GM12878 (cell line): ENCODE results near the gene HS3ST2. TPM values are rescaled to one million over a fixed set of nuclear protein-coding genes. Genes with fewer than 3 reads are reported as not detected.

Source experiments
- ATAC-seq: fragments of 200-7000 bp; cut with Tn5 transposase; 3 replicates; pipeline ENCODE4 v1.9.1; 2020; ENCODE audit warnings: mild to moderate bottlenecking, moderate library complexity
- BruUV-seq: library from RNA; stranded (reverse); fragments of 400-500 nt; replicated peaks from 2 replicates; lab custom pipeline; 2021; lab: Mats Ljungman, UMichigan
- CTCF ChIA-PET: fragments of 300-600 bp; sonication (Branson Sonifier 250); formaldehyde crosslinking; extraction: SDS; loops from one replicate; lab custom pipeline; 2021; ENCODE audit warnings: inconsistent platforms; lab: Yijun Ruan, JAX
- POLR2A ChIA-PET: fragments of 350-600 bp; formaldehyde crosslinking; extraction: SDS; loops from one replicate; lab custom pipeline; 2021; ENCODE audit warnings: inconsistent platforms; lab: Charles Lee
- RAD21 ChIA-PET: fragments of 300-600 bp; sonication (Branson Sonifier 250); formaldehyde crosslinking; loops from one replicate; lab custom pipeline; 2023; ENCODE audit warnings: antibody characterized with exemption; ENCODE audit not compliant: unreplicated experiment; lab: Charles Lee
- SMC1A ChIA-PET: fragments of 300-600 bp; sonication (Branson Sonifier 250); formaldehyde crosslinking; loops from one replicate; lab custom pipeline; 2023; ENCODE audit not compliant: unreplicated experiment, uncharacterized antibody; lab: Charles Lee
- DNase-seq: peaks from one replicate; pipeline ENCODE4 v3.0.0-alpha.2; 2011; ENCODE audit warnings: low read depth, low spot score
- FAIRE-seq: peaks from 3 replicates; lab custom pipeline; 2011; peaks lifted over from hg19 to GRCh38; lab: Jason Lieb, UNC
- H2AFZ ChIP-seq: 2 replicates; pipeline ENCODE4 v1.6.0; 2011; ENCODE audit warnings: low read depth, low read length, control low read depth; ENCODE audit not compliant: control insufficient read depth
- H3K27ac ChIP-seq: 2 replicates; pipeline ENCODE4 v1.5.1; 2011; ENCODE audit warnings: control low read depth; ENCODE audit not compliant: control insufficient read depth, insufficient read depth
- H3K27me3 ChIP-seq, 2 experiments: replicated peaks in 1 of 2; 2 replicates each; pipeline versions ENCODE4 v1.6.0 to v1.6.1; 2011; ENCODE audit warnings: low read length in 1 of 2; ENCODE audit not compliant: control insufficient read depth in 2 of 2, insufficient read depth in 2 of 2
- H3K36me3 ChIP-seq, 2 experiments: 2 replicates each; pipeline ENCODE4 v1.5.1; 2011; ENCODE audit warnings: low read length in 1 of 2; ENCODE audit not compliant: control insufficient read depth in 2 of 2, insufficient read depth in 2 of 2
- H3K4me1 ChIP-seq: 2 replicates; pipeline ENCODE4 v1.6.1; 2011; ENCODE audit warnings: mild to moderate bottlenecking, low read length, moderate library complexity, mixed read lengths; ENCODE audit not compliant: control insufficient read depth, insufficient read depth
- H3K4me2 ChIP-seq: 2 replicates; pipeline ENCODE4 v1.6.0; 2011; ENCODE audit warnings: control low read depth; ENCODE audit not compliant: control insufficient read depth, insufficient read depth
- H3K4me3 ChIP-seq: fragments of 200-600 bp; sonication (generic); 2 replicates; pipeline ENCODE4 v1.5.1; 2016
- H3K79me2 ChIP-seq: 2 replicates; pipeline ENCODE4 v1.6.0; 2011; ENCODE audit warnings: low read length; ENCODE audit not compliant: control insufficient read depth, insufficient read depth
- H3K9ac ChIP-seq: 2 replicates; pipeline ENCODE4 v1.8.0; 2011; ENCODE audit warnings: low read length, control low read depth, mixed read lengths; ENCODE audit not compliant: control insufficient read depth, insufficient read depth
- H3K9me3 ChIP-seq: replicated peaks from 3 replicates; pipeline ENCODE4 v1.5.1; 2011; ENCODE audit warnings: mild to moderate bottlenecking, low read length; ENCODE audit not compliant: control insufficient read depth, insufficient read depth
- H4K20me1 ChIP-seq: 2 replicates; pipeline ENCODE4 v1.6.0; 2011; ENCODE audit not compliant: control insufficient read depth, insufficient read depth
- KDM1A ChIP-seq: fragments of 200-600 bp; sonication (generic); IDR thresholded peaks from 2 replicates; pipeline ENCODE4 v1.6.1; 2016; ENCODE audit warnings: borderline replicate concordance
- MTA2 ChIP-seq: fragments of 450-650 bp; IDR thresholded peaks from 2 replicates; pipeline ENCODE4 v1.6.1; 2016; ENCODE audit warnings: low read depth, mild to moderate bottlenecking, moderate library complexity
- MYB ChIP-seq: fragments of 150-350 bp; IDR thresholded peaks from 2 replicates; pipeline ENCODE4 v1.6.1; 2014; ENCODE audit warnings: mild to moderate bottlenecking, low read depth, low read length, borderline replicate concordance
- NFYB ChIP-seq: IDR thresholded peaks from 2 replicates; pipeline ENCODE4 v1.6.1; 2011; ENCODE audit warnings: low read depth, mild to moderate bottlenecking, low read length, improper control_type of control experiment, moderate library complexity; ENCODE audit not compliant: insufficient read depth
- WGBS: methylation state at CpG from one replicate; pipeline ENCODE4 v1.1.6; 2016; ENCODE audit warnings: low lambda C conversion rate; ENCODE audit not compliant: insufficient replicate concordance, insufficient coverage; ENCODE audit errors: missing lambda C conversion rate; 5-methylcytosine and 5-hydroxymethylcytosine counted together
- in situ Hi-C: fragments of 300-500 bp; cut with MboI; formaldehyde crosslinking; loops from 9 replicates; pipeline ENCODE4 v1.14.3; 2018; ENCODE audit warnings: mixed read lengths
- intact Hi-C: fragments of 100-400 bp; cut with micrococcal nuclease; formaldehyde crosslinking; loops from one replicate; pipeline ENCODE4 v1.14.2; 2022; ENCODE audit not compliant: unreplicated experiment
- polyA plus RNA-seq, 11 experiments: library from polyadenylated mRNA; depleted of rRNA in 4 of 11; unstranded in 6 of 11; stranded (reverse) in 5 of 11; fragments of >200 nt; fragmentation: Nextera tagmentation in 4 of 11; fragmentation: Illumina TruSeq in 1 of 11; extraction: Ambion mirVana in 4 of 11; extraction: Trizol in 1 of 11; gene quantifications; 1 replicate in 1 of 11; 2 replicates in 10 of 11; pipeline versions ENCODE4 v1.2.1 to v1.2.3, GENCODE V29; 2011 to 2016; ENCODE audit warnings: inconsistent platforms in 2 of 11, missing spikeins in 2 of 11, low read depth in 1 of 11
- total RNA-seq, 4 experiments: library from RNA; depleted of rRNA in 3 of 4; stranded (reverse); fragments of >200 nt in 3 of 4; fragmentation: Illumina TruSeq in 1 of 4; extraction: Trizol in 1 of 4; gene quantifications; 2 replicates each; pipeline versions ENCODE4 v1.2.1 to v1.2.3, GENCODE V29; 2013 to 2021
- TF ChIP-seq, protein P1 (sequence below): fragments of 450-650 bp; IDR thresholded peaks from 2 replicates; pipeline ENCODE4 v1.6.1; 2018; ENCODE audit warnings: borderline replicate concordance, mild to moderate bottlenecking; ENCODE audit not compliant: partially characterized antibody
- TF ChIP-seq, protein P2 (sequence below): IDR thresholded peaks from 2 replicates; pipeline ENCODE4 v1.6.1; 2012; ENCODE audit warnings: low read length, inconsistent platforms

Gene HS3ST2
- total and polyA plus RNA-seq, 10 of the 15 experiments (the other 5 are each of a cell fraction or from before 2014, with no cell fraction given) = not detected

DNA sequence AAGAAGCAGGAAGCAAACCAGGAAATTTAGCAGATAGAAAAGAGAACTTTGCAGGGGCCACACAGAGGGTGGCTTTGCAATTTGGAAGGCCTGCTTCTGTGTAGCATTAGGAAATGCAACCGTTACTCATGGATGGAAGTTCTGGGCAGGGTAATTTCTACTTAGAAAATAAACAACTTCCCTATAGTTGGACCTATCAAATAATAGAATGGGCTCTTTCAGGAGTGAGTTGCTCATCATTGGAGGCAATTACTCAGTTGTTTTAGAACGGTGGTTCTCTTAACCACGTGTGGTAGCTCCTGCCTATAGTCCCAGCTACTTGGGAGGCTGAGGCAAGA, 25.8 kb upstream of the HS3ST2 start:
- H3K36me3 ChIP-seq = no peaks in the 10 kb centered on the region
- no peak overlapping the region for H3K27ac ChIP-seq
- intact Hi-C loops = no loop called here
- no peak overlapping the region for H3K4me2 ChIP-seq
- ChIA-PET CTCF (no interaction called here), SMC1A (interaction anchor here (0.7 to 1.3 kb wide), 3 partner anchors 12 to 145 kb away, joined by 3 to 4 read pairs (median 4); no protein-coding TSS in a partner anchor), RAD21 (no interaction called here), POLR2A (no interaction called here)
- no peak overlapping the region for H3K4me3 ChIP-seq
- no peaks in the 10 kb centered on the region for H4K20me1 ChIP-seq
- no TSS peak for BruUV-seq
- DNase-seq (no peak), FAIRE-seq (no peak), ATAC-seq (no peak)
- H3K9ac ChIP-seq = no peak overlapping the region
- in situ Hi-C loops = no loop called here
- H2AFZ ChIP-seq = no peak overlapping the region
- no peaks in the 10 kb centered on the region; the same call in 2 of the 3 replicates for H3K9me3 ChIP-seq
- H3K79me2 ChIP-seq = no peaks in the 10 kb centered on the region
- TF ChIP-seq MTA2 (no peak), MYB (no peak), NFYB (no peak), KDM1A (no peak)
- TF ChIP-seq, protein P1, sequence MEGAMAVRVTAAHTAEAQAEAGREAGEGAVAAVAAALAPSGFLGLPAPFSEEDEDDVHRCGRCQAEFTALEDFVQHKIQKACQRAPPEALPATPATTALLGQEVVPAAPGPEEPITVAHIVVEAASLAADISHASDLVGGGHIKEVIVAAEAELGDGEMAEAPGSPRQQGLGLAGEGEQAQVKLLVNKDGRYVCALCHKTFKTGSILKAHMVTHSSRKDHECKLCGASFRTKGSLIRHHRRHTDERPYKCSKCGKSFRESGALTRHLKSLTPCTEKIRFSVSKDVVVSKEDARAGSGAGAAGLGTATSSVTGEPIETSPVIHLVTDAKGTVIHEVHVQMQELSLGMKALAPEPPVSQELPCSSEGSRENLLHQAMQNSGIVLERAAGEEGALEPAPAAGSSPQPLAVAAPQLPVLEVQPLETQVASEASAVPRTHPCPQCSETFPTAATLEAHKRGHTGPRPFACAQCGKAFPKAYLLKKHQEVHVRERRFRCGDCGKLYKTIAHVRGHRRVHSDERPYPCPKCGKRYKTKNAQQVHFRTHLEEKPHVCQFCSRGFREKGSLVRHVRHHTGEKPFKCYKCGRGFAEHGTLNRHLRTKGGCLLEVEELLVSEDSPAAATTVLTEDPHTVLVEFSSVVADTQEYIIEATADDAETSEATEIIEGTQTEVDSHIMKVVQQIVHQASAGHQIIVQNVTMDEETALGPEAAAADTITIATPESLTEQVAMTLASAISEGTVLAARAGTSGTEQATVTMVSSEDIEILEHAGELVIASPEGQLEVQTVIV = no peak
- TF ChIP-seq, protein P2, sequence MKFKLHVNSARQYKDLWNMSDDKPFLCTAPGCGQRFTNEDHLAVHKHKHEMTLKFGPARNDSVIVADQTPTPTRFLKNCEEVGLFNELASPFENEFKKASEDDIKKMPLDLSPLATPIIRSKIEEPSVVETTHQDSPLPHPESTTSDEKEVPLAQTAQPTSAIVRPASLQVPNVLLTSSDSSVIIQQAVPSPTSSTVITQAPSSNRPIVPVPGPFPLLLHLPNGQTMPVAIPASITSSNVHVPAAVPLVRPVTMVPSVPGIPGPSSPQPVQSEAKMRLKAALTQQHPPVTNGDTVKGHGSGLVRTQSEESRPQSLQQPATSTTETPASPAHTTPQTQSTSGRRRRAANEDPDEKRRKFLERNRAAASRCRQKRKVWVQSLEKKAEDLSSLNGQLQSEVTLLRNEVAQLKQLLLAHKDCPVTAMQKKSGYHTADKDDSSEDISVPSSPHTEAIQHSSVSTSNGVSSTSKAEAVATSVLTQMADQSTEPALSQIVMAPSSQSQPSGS = no peak
- H3K27me3 ChIP-seq = no peaks in the 10 kb centered on the region
- no peaks in the 10 kb centered on the region for H3K4me1 ChIP-seq
- WGBS = 1% methylated on average over 3 of the region's 3 CpGs
